ENCODE measurements around the gene ITGB5. TPM values are rescaled to one million over a fixed set of nuclear protein-coding genes. Genes with fewer than 3 reads are reported as not detected.

ITGB5 gene
- total RNA-seq, 2 donors from 2014 or later, result 262 to 329 TPM

GRCh38 chr3:124934577-124934976 is 47.4 kb upstream of the ITGB5 start, which contains the start of gene MUC13:
Gene MUC13, minus strand, starts transcription at chr3:124934751. Its CDS starts 39 bp downstream, at chr3:124934712.
- no peak for TF ChIP-seq CTCF (conservative IDR thresholded peaks at IDR 0.05)
- no peak for DNase-seq

GRCh38 chr3:124928333-124929202 is 41.4 kb upstream of the ITGB5 start:
- no peak overlapping the region for H3K4me3 ChIP-seq (ENCODE audit: low read length)
- DNase-seq, result peak; percentile 79
- peak; percentile 94 for TF ChIP-seq CTCF (conservative IDR thresholded peaks at IDR 0.05)
- no peak overlapping the region for H3K27ac ChIP-seq (ENCODE audit: low read depth, low read length)
- no peaks in the 10 kb centered on the region for H3K4me1 ChIP-seq (ENCODE audit: control insufficient read depth, insufficient read depth, low read length)
- no peaks in the 10 kb centered on the region for H3K36me3 ChIP-seq (ENCODE audit: control insufficient read depth, insufficient read depth, low read length)
- no peaks in the 10 kb centered on the region for H3K9me3 Mint-ChIP-seq
- H3K9ac ChIP-seq (ENCODE audit: extremely low read depth, low read length, poor library complexity, severe bottlenecking), result no peak overlapping the region
- 44% methylated on average over 4 of the region's 4 CpGs; no CpG with 5 or more reads in 1 of the 2 experiments for WGBS, 2 experiments (ENCODE audit: insufficient coverage in 1 of 2, insufficient read length in 1 of 2)
- H3K36me3 Mint-ChIP-seq (ENCODE audit: low read depth), result no peaks in the 10 kb centered on the region
- H3K4me1 Mint-ChIP-seq, result peaks cover 3% of the 10 kb centered on the region
- no peaks in the 10 kb centered on the region for H3K27me3 Mint-ChIP-seq (ENCODE audit: insufficient read depth)
- no peak overlapping the region for H3K27ac Mint-ChIP-seq
- H3K9me3 ChIP-seq (ENCODE audit: control insufficient read depth, low read length), result no peaks in the 10 kb centered on the region
- H3K4me3 Mint-ChIP-seq, result no peak overlapping the region
- H3K27me3 ChIP-seq (ENCODE audit: control insufficient read depth, insufficient read depth, low read length, poor library complexity, severe bottlenecking), result no peaks in the 10 kb centered on the region

More at GRCh38 chr3:124934577-124934976, 47.4 kb upstream of the ITGB5 start, which contains the start of gene MUC13:
- Histone ChIP-seq H3K27me3 (ENCODE audit: control insufficient read depth, insufficient read depth, low read length, poor library complexity, severe bottlenecking) (no peaks in the 10 kb centered on the region), H3K27ac (ENCODE audit: low read depth, low read length) (no peak within 1 kb of the TSS), H3K9ac (ENCODE audit: extremely low read depth, low read length, poor library complexity, severe bottlenecking) (no peak within 1 kb of the TSS), H3K9me3 (ENCODE audit: control insufficient read depth, low read length) (peaks cover 5% of the 10 kb centered on the region), H3K36me3 (ENCODE audit: control insufficient read depth, insufficient read depth, low read length) (no peaks in the 10 kb centered on the region), H3K4me1 (ENCODE audit: control insufficient read depth, insufficient read depth, low read length) (no peaks in the 10 kb centered on the region), H3K4me3 (ENCODE audit: low read length) (no peak within 1 kb of the TSS)
- Mint-ChIP-seq H3K4me3 (no peak within 1 kb of the TSS), H3K36me3 (ENCODE audit: low read depth) (no peaks in the 10 kb centered on the region), H3K27ac (no peak within 1 kb of the TSS), H3K9me3 (no peaks in the 10 kb centered on the region), H3K27me3 (ENCODE audit: insufficient read depth) (no peaks in the 10 kb centered on the region), H3K4me1 (peaks cover 6% of the 10 kb centered on the region)
- WGBS, 2 experiments (ENCODE audit: insufficient coverage in 1 of 2, insufficient read length in 1 of 2), result 93 to 98% methylated on average over 5 of the region's 5 CpGs

- Mint-ChIP-seq H3K4me3 (no peak overlapping the region), H3K9me3 (no peaks in the 10 kb centered on the region), H3K27me3 (ENCODE audit: insufficient read depth) (no peaks in the 10 kb centered on the region), H3K4me1 (peaks cover 3% of the 10 kb centered on the region), H3K36me3 (ENCODE audit: low read depth) (no peaks in the 10 kb centered on the region), H3K27ac (no peak overlapping the region)
- H3K27ac ChIP-seq (ENCODE audit: low read depth, low read length), result no peak overlapping the region
- DNase-seq, result no peak
- TF ChIP-seq CTCF (conservative IDR thresholded peaks at IDR 0.05), result no peak
- WGBS, 2 experiments (ENCODE audit: insufficient coverage in 1 of 2, insufficient read length in 1 of 2), result 90 to 93% methylated on average over 2 of the region's 2 CpGs
- H3K36me3 ChIP-seq (ENCODE audit: control insufficient read depth, insufficient read depth, low read length), result no peaks in the 10 kb centered on the region
- H3K4me1 ChIP-seq (ENCODE audit: control insufficient read depth, insufficient read depth, low read length), result no peaks in the 10 kb centered on the region
- no peak overlapping the region for H3K9ac ChIP-seq (ENCODE audit: extremely low read depth, low read length, poor library complexity, severe bottlenecking)
- no peaks in the 10 kb centered on the region for H3K27me3 ChIP-seq (ENCODE audit: control insufficient read depth, insufficient read depth, low read length, poor library complexity, severe bottlenecking)
- no peak overlapping the region for H3K4me3 ChIP-seq (ENCODE audit: low read length)
- no peaks in the 10 kb centered on the region for H3K9me3 ChIP-seq (ENCODE audit: control insufficient read depth, low read length)
These were observed 40.4 kb upstream of the ITGB5 start for GRCh38 chr3:124927574-124928045.

All from endodermal cell (in vitro differentiated cells).